ENCODE measurements around the gene HMMR. TPM values are rescaled to one million over a fixed set of nuclear protein-coding genes. Genes with fewer than 3 reads are reported as not detected.

The HMMR gene
- total RNA-seq, result 0.86 and 4.7 TPM in 2 replicates

GRCh38 chr5:163460562-163461171 is at the start of gene HMMR:
Gene HMMR, plus strand, starts transcription at chr5:163460632. Its CDS starts 61 bp downstream, at chr5:163460693.

GRCh38 chr5:163437309-163438182 is 22.9 kb upstream of the HMMR start, which contains the start of gene CCNG1:
Gene CCNG1, plus strand, starts transcription at chr5:163437595. Its CDS starts 1,662 bp downstream, at chr5:163439257.

GRCh38 chr5:163459819-163460561 is 442 bp upstream of the HMMR start, which contains the start of gene NUDCD2:
Gene NUDCD2, minus strand, starts transcription at chr5:163460102. Its CDS starts 52 bp downstream, at chr5:163460050.

GRCh38 chr5:163505368-163506094 is 45.1 kb downstream of the HMMR start, which contains the start of gene MAT2B:
Gene MAT2B, plus strand, starts transcription at chr5:163505619. Its CDS starts 68 bp downstream, at chr5:163505687.

Other genes with a start within 250 kb of the HMMR start
- gene CCNG1, start 23.0 kb upstream of the HMMR start, total RNA-seq, result 325 and 459 TPM in 2 replicates
- 2.6 and 4.3 TPM in 2 replicates for gene NUDCD2, start 530 bp upstream of the HMMR start, total RNA-seq
- 61.2 and 66.8 TPM in 2 replicates for gene MAT2B, start 45.0 kb downstream of the HMMR start, total RNA-seq

Data from bronchial smooth muscle cell (primary cell).